Breast epithelium (tissue), 4 donors: ENCODE results near the gene CPNE2. TPM values are rescaled to one million over a fixed set of nuclear protein-coding genes. Genes with fewer than 3 reads are reported as not detected.

Source experiments
- DNase-seq, 2 donors: peaks; one replicate each; pipeline ENCODE4 v3.0.0-alpha.2; 2019; ENCODE audit warnings: low spot score in 2 of 2
- H3K27ac ChIP-seq, 2 donors: fragments of 200-600 bp; sonication (generic) in 1 of 2; one replicate each; pipeline ENCODE4 v1.5.1; 2016 to 2019; ENCODE audit warnings: mild to moderate bottlenecking in 1 of 2
- H3K27me3 ChIP-seq, 2 donors: fragments of 200-600 bp; sonication (generic) in 1 of 2; one replicate each; pipeline versions ENCODE4 v1.5.1 to v1.6.0; 2017 to 2019; ENCODE audit warnings: control low read depth in 1 of 2, mild to moderate bottlenecking in 1 of 2
- H3K36me3 ChIP-seq: fragments of 200-600 bp; one replicate; pipeline ENCODE4 v1.5.1; 2019
- H3K4me1 ChIP-seq, 2 donors: fragments of 200-600 bp; sonication (generic); one replicate each; pipeline ENCODE4 v1.5.1; 2016 to 2019; ENCODE audit warnings: control low read depth in 1 of 2
- H3K4me3 ChIP-seq, 3 donors: fragments of 200-600 bp; sonication (generic); 1 replicate in 2 of 3; 2 replicates in 1 of 3; pipeline ENCODE4 v1.5.1; 2016 to 2019; ENCODE audit warnings: mild to moderate bottlenecking in 3 of 3, moderate library complexity in 2 of 3
- H3K9me3 ChIP-seq, 2 donors: fragments of 200-600 bp; sonication (generic) in 1 of 2; one replicate each; pipeline ENCODE4 v1.5.1; 2016 to 2019; ENCODE audit warnings: control low read depth in 1 of 2
- POLR2A ChIP-seq: fragments of 450-650 bp; IDR thresholded peaks from one replicate; pipeline ENCODE4 v1.6.1; 2016; ENCODE audit warnings: antibody characterized with exemption, mild to moderate bottlenecking, moderate library complexity
- POLR2AphosphoS5 ChIP-seq, 3 donors: sonication (generic); formaldehyde crosslinking; IDR thresholded peaks; one replicate each; pipeline ENCODE4 v1.6.1; 2017; ENCODE audit warnings: antibody characterized with exemption in 3 of 3
- intact Hi-C: fragments of 100-400 bp; cut with DNase I; formaldehyde crosslinking; loops from one replicate; pipeline ENCODE4 v1.15.1; 2023; ENCODE audit warnings: low total_unique reads
- total RNA-seq, 3 donors: library from RNA; depleted of rRNA; stranded (reverse); fragments of >200 nt; gene quantifications; one replicate each; pipeline ENCODE4 v1.1.0, GENCODE V29; 2016
- TF ChIP-seq, protein P1 (sequence below), 3 donors: fragments of 450-650 bp; IDR thresholded peaks; one replicate each; pipeline ENCODE4 v1.5.1; 2016 to 2017; ENCODE audit warnings: antibody characterized with exemption in 3 of 3, mild to moderate bottlenecking in 3 of 3, moderate library complexity in 3 of 3

The CPNE2 gene
- total RNA-seq, 3 donors from 2014 or later, result 13.9 to 56.5 (median 26.5) TPM

DNA sequence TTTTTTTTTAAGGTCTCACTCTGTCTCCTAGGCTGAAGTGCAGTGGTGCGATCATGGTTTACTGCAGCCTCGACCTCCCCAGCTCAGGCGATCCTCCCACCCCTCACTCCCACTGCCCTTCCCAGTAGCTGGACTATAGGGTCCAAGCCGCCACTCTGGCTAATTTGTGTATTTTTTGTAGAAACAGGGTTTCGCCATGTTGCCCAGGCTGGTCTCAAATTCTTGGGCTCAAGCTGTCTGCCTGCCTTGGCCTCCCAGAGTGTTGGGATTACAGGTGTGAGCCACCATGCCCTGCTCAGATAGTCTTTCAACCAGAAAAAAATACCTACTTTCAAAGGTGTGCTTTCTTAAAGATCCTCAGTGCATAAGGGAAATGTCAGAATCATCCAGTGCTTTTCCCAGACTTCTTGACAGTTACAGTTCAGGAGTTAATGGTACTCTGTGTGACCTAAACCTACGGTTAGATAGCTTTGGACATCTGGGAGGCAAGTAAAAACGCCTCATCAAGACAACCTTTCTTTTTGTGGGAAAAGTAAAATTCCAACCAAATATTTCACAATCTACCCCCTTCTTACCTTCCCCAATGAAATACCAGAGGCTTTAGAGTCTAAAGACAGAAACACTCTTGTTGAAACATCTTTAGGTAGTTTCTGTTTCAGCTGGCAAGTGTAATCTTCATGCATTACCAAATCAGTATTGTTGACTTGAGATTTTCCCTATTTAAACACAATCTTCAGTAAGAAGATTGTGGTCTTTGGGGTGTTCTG is 100.5 kb downstream of the CPNE2 start:
- Histone ChIP-seq H3K4me3 (no peak overlapping the region), H3K4me1 (peaks cover 0 to 16% of the 10 kb centered on the region in 2 donors), H3K27ac (no peak overlapping the region), H3K27me3 (no peaks in the 10 kb centered on the region), H3K9me3 (no peaks in the 10 kb centered on the region), H3K36me3 (no peaks in the 10 kb centered on the region)
- intact Hi-C loops, result loop anchor here (2.0 kb wide), 1 partner anchor 56 kb away; no protein-coding TSS in a partner anchor
- DNase-seq, result no peak
- TF ChIP-seq, protein P1, sequence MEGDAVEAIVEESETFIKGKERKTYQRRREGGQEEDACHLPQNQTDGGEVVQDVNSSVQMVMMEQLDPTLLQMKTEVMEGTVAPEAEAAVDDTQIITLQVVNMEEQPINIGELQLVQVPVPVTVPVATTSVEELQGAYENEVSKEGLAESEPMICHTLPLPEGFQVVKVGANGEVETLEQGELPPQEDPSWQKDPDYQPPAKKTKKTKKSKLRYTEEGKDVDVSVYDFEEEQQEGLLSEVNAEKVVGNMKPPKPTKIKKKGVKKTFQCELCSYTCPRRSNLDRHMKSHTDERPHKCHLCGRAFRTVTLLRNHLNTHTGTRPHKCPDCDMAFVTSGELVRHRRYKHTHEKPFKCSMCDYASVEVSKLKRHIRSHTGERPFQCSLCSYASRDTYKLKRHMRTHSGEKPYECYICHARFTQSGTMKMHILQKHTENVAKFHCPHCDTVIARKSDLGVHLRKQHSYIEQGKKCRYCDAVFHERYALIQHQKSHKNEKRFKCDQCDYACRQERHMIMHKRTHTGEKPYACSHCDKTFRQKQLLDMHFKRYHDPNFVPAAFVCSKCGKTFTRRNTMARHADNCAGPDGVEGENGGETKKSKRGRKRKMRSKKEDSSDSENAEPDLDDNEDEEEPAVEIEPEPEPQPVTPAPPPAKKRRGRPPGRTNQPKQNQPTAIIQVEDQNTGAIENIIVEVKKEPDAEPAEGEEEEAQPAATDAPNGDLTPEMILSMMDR (IDR thresholded peaks at IDR 0.05), result no peak
- no peak for TF ChIP-seq POLR2A
- TF ChIP-seq POLR2AphosphoS5 (IDR thresholded peaks at IDR 0.05), result no peak

DNA sequence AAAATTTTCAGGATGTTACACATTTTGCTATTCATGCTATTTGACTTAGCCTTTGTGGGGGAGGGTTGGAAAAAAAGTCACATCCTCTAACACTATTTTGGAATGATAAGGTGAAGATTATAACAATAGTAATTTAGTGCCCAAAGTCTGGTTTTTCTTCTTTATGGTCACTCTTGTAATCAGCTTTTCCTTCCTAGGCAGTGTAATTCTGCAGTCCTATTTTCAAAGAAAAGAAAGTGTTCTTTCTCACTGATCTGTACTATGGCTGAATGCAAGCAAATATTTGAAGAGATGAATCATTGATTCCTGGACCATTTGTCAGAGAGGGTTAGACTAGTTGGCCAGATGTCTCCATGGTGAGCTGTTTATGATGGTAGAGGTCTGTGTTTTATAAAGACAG is 102.1 kb downstream of the CPNE2 start:
- Histone ChIP-seq H3K27me3 (no peaks in the 10 kb centered on the region), H3K36me3 (no peaks in the 10 kb centered on the region), H3K9me3 (no peaks in the 10 kb centered on the region), H3K4me3 (no peak overlapping the region), H3K27ac (no peak overlapping the region), H3K4me1 (peaks cover 0 to 16% of the 10 kb centered on the region in 2 donors)
- no peak for DNase-seq
- intact Hi-C loops, result no loop called here
- TF ChIP-seq POLR2A, result no peak
- TF ChIP-seq, protein P1 (IDR thresholded peaks at IDR 0.05), result no peak
- no peak for TF ChIP-seq POLR2AphosphoS5 (IDR thresholded peaks at IDR 0.05)

DNA sequence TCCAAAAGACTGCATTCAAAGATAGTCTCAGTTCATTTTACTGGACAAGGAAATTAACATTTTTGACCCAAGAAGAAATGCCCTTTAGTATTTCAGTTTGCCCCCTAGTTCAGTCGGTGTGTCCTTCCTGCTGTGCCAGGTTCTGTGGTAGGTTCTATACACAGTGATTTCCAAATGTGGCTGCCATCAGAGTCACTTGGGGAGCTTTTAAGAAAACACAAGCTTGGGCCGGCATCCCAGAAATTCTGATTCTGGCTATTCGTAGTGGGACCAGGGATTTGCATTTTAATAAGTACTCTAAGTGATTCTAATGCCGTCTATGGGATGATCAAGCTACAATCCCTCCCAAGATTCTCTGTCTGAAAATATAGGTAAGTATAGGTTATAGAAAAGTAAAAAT is 103.9 kb downstream of the CPNE2 start:
- no peak for DNase-seq
- H3K36me3 ChIP-seq, result no peaks in the 10 kb centered on the region
- H3K4me1 ChIP-seq, result peaks cover 0 to 6% of the 10 kb centered on the region in 2 donors
- no peak overlapping the region for H3K4me3 ChIP-seq
- no peak overlapping the region for H3K27ac ChIP-seq
- no peak for TF ChIP-seq POLR2AphosphoS5 (IDR thresholded peaks at IDR 0.05)
- TF ChIP-seq, protein P1 (IDR thresholded peaks at IDR 0.05), result no peak
- no peak for TF ChIP-seq POLR2A
- H3K9me3 ChIP-seq, result no peaks in the 10 kb centered on the region
- no peaks in the 10 kb centered on the region for H3K27me3 ChIP-seq
- intact Hi-C loops, result no loop called here

DNA sequence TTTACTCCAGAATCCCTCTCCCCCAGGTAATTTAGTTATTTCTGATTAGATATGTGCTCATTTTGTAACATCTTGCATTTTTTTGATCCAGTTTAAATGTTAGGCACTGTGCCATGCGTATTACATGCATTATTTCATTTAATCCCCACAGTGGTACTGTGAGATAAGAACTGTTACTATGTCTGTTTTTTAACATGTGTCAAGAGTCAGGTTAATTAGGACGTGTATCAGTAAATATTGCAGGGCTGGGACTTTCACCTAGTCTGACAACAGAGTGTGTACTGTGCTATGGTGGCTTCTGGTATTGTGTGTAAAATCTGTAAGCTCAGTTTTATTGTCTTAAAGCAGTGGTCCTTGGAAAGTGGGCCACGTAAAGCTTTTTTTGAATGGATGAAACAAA is 104.4 kb downstream of the CPNE2 start:
- Histone ChIP-seq H3K27me3 (no peaks in the 10 kb centered on the region), H3K27ac (no peak overlapping the region), H3K4me3 (no peak overlapping the region), H3K36me3 (no peaks in the 10 kb centered on the region), H3K9me3 (no peaks in the 10 kb centered on the region), H3K4me1 (peaks cover 0 to 2% of the 10 kb centered on the region in 2 donors)
- intact Hi-C loops, result no loop called here
- DNase-seq, result no peak
- TF ChIP-seq POLR2AphosphoS5 (IDR thresholded peaks at IDR 0.05), result no peak
- TF ChIP-seq, protein P1 (IDR thresholded peaks at IDR 0.05), result no peak
- TF ChIP-seq POLR2A, result no peak

Other genes starting within 250 kb of the CPNE2 start
- gene SLC12A3, start 227.4 kb upstream of the CPNE2 start, total RNA-seq, result not detected
- gene HERPUD1, start 160.4 kb upstream of the CPNE2 start, total RNA-seq, result 100 to 1,000 TPM; 123 to 162 (median 149) TPM
- gene CETP, start 130.6 kb upstream of the CPNE2 start, total RNA-seq, result under 1 TPM; 0.44 to 0.80 (median 0.66) TPM
- 10 to 100 TPM; 18.4 to 34.4 (median 24.1) TPM for gene NLRC5, start 103.0 kb upstream of the CPNE2 start, total RNA-seq
- gene PSME3IP1, start 93.5 kb downstream of the CPNE2 start, total RNA-seq, result 10 to 100 TPM; 64.8 to 81.4 (median 69.8) TPM
- 10 to 100 TPM; 26.4 to 52.4 (median 34.4) TPM for gene RSPRY1, start 93.7 kb downstream of the CPNE2 start, total RNA-seq
- gene ARL2BP, start 152.7 kb downstream of the CPNE2 start, total RNA-seq, result 10 to 100 TPM; 50.5 to 64.0 (median 62.4) TPM
- gene PLLP, start 192.1 kb downstream of the CPNE2 start, total RNA-seq, result 10 to 100 TPM in 1 of 3 donors, 1 to 10 TPM in 2; 3.8 to 44.6 (median 7.9) TPM